Muscle of arm (tissue), 12 donors: ENCODE data around the gene TBC1D12. TPM values are rescaled to one million over a fixed set of nuclear protein-coding genes. Genes with fewer than 3 reads are reported as not detected.
"Not testable (repeated sequence)": the region's sequence is repeated elsewhere in the genome, so short reads cannot be mapped to it uniquely, and the experiment has no call there.

ENCODE experiments used
- DNase-seq: peaks from one replicate; pipeline ENCODE4 v3.0.0-alpha.2; 2013
- polyA plus RNA-seq, 12 donors: library from polyadenylated mRNA; unstranded; fragments of 120-200 nt; gene quantifications; one replicate each; pipeline ENCODE4 v1.2.1, GENCODE V29; 2013; ENCODE audit not compliant: insufficient read length in 12 of 12

Gene TBC1D12
- polyA plus RNA-seq, 12 donors = 4.5 to 15.9 (median 11.6) TPM; not detected in 1

DNA sequence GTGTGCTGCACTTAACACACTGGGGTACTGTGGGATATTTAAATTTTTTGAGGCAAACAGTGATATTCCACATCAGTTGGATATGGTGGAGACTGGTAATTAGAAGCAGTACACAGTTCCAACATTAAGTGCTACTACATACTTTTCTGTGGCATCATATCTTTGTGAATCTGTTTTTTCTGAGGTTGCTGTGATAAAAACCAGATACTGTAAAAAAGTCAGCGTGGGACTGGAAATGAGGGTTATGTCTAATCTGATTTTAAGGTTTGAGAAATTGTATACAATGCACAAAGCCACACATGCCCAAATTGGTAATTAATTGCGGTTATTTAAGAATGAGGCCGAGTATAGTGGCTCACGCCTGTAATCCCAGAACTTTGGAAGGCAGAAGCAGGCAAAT lies 41.2 kb downstream of the TBC1D12 start:
- no peak for DNase-seq

DNA sequence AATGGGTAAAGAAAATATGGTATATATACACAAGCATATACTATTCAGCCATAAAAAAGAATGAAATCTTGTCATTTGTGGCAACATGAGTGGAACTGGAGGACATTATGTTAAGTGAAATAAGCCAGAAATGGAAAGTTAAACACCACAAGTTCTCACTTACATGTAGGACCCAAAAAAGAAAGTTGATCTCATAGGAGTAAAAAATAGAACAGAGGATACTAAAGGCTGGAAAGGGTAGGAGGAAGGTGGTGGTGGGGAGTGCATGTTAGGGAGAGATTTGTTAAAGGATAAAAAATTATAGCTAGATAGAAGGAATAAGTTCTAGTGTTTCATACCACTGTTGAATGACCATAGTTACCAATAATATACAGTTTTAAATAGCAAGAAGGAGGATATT lies 48.4 kb downstream of the TBC1D12 start:
- DNase-seq = no peak

- DNase-seq = no peak
These were observed 49.7 kb downstream of the TBC1D12 start for GRCh38 chr10:94451883-94452519.

DNA sequence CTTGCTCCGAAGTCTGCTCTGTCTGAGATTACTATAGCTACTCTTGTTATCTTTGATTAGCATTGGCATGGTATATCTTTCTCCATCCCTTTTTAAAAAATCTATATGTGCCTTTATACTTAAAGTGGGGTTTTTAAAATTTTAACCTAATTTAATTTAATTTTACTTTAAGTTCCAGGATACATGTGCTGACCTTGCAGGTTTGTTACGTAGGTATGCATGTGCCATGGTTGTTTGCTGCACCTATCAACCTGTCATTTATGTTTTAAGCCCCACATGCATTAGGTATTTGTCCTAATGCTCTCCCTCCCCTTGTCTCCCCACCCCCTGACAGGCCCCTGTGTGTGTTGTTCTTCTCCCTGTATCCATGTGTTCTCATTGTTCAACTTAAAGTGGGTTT lies 54.6 kb downstream of the TBC1D12 start:
- DNase-seq = no peak

DNA sequence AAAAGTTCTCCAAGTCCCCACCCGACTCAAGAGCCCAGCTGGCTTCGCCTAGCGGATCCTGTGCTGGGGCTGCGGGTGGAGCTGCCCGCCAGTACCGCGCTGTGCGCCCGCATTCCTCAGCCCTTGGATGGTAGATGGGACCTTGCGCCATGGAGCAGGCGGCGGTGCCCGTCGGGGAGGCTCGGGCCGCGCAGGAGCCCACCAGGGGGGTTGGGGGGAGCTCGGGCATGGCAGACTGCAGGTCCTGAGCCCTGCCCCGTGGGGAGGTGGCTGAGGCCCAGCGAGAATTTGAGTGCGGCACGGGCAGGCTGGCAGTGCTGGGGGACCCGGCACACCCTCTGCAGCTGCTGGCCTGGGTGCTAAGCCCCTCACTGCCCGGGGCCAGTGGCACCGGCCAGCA lies 57.0 kb downstream of the TBC1D12 start:
- DNase-seq = no peak

GRCh38 chr10:94461503-94461902 lies 59.2 kb downstream of the TBC1D12 start:
- no peak for DNase-seq

DNA sequence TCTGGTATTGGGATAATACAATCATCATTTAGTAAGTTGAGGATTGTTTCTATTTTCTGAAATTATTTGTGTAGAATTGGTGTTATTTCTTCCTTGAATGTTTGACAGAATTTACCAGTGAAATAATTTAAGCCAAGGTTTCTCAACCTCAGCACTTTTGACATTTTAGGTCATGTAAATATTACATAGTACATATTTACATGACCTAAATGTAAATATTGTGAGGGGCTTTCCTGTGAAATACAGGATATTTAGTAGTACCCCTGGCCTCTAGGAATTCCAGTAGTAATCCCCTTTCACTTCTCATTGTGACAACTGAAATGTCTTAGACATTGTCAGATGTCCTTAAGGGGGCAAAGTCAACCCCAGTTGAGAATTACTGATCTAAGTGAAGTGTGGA lies 59.8 kb downstream of the TBC1D12 start:
- no peak for DNase-seq

DNA sequence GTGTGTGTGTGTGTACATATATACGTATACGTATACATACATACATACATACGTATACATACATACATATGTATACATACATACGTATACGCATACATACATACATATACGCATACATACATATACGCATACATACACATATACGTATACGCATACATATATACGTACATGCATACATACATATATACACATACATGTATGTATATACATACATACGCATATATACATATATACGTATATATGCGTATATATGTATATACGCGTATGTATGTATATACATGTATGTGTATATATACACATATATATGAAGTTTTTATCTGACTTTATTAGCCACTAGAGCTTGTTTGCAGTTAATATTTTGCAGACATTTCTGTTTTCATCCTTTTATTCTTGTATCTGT lies 63.3 kb downstream of the TBC1D12 start:
- DNase-seq = no peak

- DNase-seq = no peak
These were observed 79.1 kb downstream of the TBC1D12 start for GRCh38 chr10:94481410-94481809.

DNA sequence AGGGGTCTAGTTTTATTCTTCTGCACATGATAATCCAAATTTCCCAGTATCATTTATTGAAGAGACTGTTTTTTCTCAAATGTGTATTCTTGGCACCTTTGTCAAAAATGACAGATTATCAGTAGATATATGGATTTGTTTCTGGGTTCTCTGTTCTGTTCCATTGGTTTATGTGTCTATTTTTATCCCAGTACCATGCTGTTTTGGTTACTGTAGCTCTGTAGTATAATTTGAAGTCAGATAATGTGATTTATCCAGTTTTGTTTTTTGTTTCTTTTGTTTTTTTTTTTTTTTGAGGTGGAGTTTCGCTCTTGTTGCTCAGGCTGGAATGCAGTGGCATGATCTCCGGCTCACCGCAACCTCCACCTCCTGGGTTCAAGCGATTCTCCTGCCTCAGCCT lies 81.6 kb downstream of the TBC1D12 start:
- no peak for DNase-seq

DNA sequence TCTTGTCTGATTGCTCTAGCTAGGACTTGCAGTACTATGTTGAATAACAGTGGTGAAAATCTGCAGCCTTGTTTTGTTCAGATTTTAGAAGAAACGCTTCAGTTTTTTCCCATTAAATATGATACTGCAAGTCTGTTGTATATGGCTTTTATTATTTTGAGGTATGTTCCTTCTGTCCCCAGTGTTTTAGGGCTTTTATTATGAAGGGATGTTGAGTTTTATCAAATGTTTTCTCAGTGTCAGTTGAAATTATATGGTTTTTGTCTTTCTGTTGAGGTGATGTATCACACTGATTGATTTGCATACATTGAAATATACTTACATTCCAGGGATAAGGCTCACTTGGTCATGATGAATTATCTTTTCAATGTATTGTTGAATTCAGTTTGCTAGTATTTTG lies 82.8 kb downstream of the TBC1D12 start:
- no peak for DNase-seq

DNA sequence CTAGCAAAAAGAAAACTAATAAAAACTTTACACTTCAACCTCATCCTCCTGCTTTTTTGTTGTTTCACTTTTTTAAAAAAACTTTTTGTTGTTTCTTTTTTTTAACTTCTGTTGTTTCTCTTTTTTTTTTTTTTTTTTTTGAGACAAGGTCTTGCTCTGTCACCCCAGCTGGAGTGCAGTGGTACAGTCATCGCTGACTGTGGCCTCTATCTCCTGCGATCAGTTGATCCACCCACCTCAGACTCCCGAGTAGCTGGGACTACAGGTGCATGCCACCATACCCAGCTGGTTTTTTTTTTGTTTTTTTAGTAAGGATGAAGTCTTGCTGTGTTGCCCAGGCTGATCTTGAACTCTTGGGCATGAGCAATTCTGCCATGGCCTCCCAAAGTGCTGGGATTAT lies 85.2 kb downstream of the TBC1D12 start:
- no peak for DNase-seq

- no peak for DNase-seq
These were observed 86.8 kb downstream of the TBC1D12 start for GRCh38 chr10:94489107-94489506.

GRCh38 chr10:94489976-94490788 lies 87.8 kb downstream of the TBC1D12 start:
- no peak for DNase-seq

DNA sequence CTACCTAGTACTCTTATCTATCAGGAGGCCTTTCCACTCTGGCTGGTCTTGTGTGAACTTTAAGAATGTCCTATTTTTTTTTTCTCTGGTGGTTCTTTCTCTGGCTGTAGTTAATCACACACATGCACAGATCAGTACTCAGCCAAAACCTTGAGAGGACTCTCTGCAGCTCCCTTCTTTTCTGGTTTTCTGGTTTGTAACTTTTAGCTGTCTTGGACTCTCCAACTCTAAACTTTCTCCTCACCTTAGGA lies 88.4 kb downstream of the TBC1D12 start:
- DNase-seq = no peak

DNA sequence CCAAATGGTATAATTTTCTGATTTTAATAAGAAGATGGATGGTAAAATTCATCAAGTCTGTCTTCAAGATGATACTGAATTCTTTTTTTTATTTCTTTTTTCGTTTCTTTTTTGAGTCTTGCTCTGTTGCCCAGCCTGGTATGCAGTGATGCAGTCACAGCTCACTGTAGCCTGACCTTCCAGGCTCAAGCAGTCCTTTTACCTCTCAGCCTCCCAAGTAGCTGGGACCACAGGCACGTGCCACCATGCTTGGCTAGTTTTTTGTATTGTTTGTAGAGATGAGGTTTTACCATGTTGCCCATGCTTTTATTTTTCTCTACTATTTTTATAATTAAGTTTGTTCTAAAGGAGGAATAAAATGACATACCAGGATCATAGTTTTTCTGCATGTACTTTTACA lies 91.1 kb downstream of the TBC1D12 start:
- DNase-seq = no peak

- no peak for DNase-seq
These were observed 93.7 kb downstream of the TBC1D12 start for GRCh38 chr10:94496010-94496409.

DNA sequence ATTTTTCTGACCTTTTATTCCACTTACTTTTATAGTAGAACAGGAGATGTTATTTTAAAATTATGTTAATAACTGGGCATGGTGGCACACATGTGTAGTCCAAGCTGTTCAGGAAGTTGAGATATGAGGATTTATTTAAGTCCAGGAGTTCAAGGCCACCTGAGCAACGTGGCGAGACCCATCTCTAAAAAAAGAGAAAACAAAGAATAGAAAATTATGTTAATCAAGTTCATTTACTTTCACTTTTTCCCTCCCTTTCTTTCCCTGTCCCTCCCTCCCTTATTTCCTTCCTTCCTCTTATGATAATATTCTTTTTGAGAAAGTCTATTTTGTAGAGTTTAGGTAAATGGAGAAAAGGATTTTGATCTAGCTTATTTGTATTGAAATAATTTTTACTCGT lies 94.3 kb downstream of the TBC1D12 start:
- DNase-seq = no peak

- DNase-seq = no peak
These were observed 97.7 kb downstream of the TBC1D12 start for GRCh38 chr10:94500063-94500462.

DNA sequence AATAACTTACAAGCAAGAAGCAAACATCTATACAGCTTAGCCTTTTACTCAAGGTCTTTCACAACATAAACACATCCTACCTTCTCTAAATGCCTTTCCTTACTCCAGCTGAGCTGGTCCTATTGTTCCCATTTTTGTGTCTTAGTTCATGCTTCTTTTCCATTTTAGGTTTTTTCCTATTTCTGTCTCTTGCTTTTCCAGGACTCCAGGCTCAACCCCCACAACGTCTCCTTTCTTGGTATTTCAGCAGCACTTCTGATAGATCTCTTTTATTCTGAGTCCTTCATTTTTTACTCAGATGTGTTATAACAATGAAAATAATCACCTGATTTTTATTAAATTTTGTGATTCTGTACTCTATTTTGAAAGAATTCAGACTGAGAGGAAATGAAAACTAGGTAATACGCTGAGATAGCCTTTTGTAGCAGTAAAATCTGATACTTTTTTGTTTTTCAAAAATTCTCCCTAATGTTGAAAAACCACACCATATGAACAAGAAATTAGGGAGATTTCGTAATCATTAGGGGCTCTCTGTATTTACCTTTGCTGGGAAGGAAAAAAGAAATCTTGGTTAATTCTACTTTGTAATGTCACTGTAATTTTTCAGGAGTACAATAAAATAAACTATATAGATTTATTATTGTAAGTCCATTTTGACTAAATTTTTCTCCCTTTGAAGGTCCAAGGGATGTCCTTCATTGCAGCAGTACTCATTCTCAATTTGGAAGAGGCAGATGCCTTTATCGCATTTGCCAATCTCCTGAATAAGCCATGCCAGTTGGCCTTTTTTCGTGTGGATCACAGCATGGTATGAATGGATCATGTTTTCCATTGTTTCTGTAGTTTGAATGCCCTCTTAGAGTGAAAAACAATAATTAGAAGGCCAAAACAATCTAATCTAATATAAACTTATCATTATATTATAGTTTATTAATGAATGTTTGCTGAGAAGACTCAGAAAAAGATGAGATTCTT lies 119.2 kb downstream of the TBC1D12 start:
- DNase-seq = no peak

GRCh38 chr10:94524146-94524545 lies 121.8 kb downstream of the TBC1D12 start:
- no peak for DNase-seq

- DNase-seq = no peak
These were observed 122.4 kb downstream of the TBC1D12 start for GRCh38 chr10:94524711-94525110.

DNA sequence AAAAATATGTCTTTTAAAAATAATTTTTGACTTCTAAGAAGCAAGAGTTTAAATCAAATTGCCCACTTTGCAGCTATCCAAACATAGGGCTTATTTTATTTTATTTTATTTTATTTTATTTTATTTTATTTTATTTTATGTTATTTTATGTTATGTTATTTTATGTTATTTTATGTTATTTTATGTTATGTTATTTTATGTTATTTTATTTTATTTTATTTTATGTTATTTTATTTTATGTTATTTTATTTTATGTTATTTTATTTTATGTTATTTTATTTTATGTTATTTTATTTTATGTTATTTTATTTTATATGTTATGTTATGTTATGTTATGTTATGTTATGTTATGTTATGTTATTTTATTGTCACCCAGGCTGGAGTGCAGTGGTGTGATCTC lies 129.2 kb downstream of the TBC1D12 start:
- not testable (repeated sequence) for DNase-seq
